GM12874 (cell line): Measurements from ENCODE around the gene GNPAT.

ENCODE experiments used
- TF ChIP-seq, protein P1 (sequence below): IDR thresholded peaks from 2 replicates; pipeline ENCODE4 v1.5.1; 2011; ENCODE audit warnings: low read depth, mild to moderate bottlenecking, control low read depth, low read length, moderate library complexity; ENCODE audit not compliant: insufficient read depth

Gene GNPAT

DNA sequence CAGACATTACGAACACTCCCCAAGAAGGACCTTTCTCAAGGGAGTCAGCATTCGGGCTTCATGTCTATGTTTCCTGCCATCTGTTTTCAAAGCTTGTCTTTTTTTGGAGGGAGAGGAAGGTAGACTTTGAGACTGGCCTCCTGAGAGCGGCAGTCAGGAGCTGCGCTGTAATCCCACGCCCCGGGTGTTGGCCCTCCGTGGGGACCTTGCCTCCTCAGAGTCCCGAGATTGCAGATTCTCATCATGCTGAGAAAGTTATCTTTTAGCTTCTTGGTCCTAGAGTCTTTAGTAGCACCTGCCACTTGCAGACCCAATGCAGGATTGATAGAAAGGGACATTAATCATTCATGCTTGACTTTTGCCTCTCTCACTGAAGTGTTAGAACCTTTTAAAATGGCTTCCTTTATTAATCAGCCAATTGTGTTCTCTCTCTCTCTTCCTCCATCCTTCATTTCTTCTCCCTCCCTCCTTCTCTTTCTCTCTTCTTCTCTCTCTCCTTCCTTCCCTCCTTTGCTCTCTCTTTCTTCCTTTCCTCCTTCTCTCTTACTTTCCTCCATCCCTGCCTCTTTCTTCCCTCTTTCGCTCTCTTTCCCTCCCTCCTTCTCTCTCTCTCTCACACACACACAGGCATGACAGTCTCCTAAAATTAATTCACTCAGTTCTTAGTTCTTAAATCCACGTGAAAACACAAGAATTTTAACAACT, 25.2 kb upstream of the GNPAT start:
- TF ChIP-seq, protein P1, sequence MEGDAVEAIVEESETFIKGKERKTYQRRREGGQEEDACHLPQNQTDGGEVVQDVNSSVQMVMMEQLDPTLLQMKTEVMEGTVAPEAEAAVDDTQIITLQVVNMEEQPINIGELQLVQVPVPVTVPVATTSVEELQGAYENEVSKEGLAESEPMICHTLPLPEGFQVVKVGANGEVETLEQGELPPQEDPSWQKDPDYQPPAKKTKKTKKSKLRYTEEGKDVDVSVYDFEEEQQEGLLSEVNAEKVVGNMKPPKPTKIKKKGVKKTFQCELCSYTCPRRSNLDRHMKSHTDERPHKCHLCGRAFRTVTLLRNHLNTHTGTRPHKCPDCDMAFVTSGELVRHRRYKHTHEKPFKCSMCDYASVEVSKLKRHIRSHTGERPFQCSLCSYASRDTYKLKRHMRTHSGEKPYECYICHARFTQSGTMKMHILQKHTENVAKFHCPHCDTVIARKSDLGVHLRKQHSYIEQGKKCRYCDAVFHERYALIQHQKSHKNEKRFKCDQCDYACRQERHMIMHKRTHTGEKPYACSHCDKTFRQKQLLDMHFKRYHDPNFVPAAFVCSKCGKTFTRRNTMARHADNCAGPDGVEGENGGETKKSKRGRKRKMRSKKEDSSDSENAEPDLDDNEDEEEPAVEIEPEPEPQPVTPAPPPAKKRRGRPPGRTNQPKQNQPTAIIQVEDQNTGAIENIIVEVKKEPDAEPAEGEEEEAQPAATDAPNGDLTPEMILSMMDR = no peak

DNA sequence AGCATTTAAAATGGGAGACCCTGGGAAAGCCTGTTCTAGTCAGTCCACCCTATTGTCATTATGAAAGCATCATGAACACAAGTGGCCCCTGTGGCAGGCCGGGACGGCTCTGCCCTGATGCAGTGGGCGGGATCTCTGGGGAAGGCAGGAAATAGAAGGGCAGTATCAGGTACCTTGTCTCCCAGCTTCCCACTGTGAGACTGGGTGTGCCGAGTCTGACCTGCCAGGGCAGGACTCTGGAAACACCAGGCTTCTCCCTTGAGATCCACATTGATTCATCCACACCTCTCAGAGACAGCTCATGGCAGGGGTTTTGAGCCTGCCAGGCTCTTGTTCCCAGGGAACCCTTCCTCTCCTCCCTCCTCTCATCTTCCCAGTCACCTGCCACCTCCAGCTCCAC, 24.5 kb upstream of the GNPAT start:
- TF ChIP-seq, protein P1 = no peak

DNA sequence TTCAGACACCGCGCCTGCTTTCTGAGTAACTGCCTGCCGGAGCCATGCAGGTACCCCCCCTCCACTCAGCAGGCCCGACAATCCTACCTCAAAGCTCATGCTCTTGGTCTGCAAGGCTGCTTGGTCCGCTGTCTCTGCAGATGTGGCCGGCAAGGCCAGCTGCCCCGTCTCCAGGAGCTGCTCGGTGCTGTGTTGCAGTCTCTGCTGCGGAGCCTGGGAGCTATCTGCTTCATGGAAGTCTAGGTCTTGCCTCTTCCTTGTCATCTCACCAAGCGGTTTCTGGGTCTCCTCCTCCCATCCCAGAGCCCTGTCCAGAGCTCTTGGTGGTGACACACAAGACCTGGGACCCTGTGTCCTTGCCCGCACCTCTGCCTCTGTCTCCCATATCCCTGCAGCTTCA, 24.0 kb upstream of the GNPAT start:
- TF ChIP-seq, protein P1 = no peak

DNA sequence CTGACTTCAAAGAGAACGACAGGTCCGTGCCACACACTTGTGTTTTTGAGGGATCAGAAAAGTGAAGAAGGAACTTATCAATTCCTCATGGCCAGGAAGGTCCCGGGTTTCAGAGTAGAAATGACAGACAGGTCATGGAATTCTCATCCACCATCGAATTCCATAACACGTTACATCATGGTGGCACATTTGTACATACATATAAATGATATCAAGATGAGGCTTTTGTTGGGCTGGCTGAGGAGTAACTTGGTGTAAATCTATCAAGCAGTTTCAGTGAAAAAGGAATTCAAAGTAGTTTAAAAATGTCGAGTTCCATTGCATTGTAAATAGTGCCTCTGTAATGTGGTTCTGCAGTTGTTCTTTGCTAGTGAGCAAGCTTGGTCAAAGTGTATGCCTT, 22.9 kb upstream of the GNPAT start:
- TF ChIP-seq, protein P1 = no peak

GRCh38 chr1:231219422-231220401, 21.3 kb upstream of the GNPAT start:
- TF ChIP-seq, protein P1 = no peak

- TF ChIP-seq, protein P1 = no peak
Measured at GRCh38 chr1:231220801-231221200, 20.2 kb upstream of the GNPAT start.

GRCh38 chr1:231226156-231226555, 14.9 kb upstream of the GNPAT start:
- TF ChIP-seq, protein P1 = no peak
